Superior temporal gyrus (tissue), 1 donor: ENCODE data around the gene PITPNM2.

Source experiments
- DNase-seq: peaks from one replicate; pipeline ENCODE4 v3.0.0-alpha.2; 2016; ENCODE audit errors: extremely low spot score

The PITPNM2 gene

DNA sequence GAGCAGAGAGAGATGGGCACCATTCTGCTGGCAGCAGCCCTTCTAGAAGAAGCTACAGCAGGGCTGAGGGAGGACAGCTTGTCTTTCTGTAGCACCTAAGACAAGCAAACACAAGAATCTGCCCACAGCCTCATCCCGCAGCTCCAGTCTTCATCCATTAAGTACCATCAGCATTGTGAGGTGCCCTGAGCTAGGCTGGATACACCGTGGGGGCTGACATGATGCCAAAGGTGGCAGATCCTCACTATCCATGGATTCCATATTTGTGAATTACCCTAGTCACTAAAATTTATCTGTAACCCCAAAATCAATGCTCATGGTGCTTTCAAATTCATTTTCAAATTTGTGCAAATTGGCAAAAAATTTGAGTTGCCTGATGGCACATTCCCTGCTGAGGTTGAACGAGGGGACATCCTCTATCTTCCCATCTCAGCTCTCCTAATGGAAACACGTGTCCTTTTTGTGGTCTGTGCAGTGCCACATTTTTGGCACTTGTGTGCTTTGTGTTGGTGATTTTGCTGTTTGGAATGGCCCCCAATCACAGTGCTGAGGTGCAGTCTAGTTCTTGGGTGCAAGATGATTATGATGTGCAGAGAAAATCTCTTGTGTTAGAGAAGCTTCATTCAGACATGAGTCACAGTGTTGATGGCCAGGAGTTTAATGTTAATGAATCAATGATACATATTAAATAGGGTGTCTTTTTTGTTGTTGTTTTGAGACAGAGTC is 7.0 kb downstream of the PITPNM2 start:
- no peak for DNase-seq

DNA sequence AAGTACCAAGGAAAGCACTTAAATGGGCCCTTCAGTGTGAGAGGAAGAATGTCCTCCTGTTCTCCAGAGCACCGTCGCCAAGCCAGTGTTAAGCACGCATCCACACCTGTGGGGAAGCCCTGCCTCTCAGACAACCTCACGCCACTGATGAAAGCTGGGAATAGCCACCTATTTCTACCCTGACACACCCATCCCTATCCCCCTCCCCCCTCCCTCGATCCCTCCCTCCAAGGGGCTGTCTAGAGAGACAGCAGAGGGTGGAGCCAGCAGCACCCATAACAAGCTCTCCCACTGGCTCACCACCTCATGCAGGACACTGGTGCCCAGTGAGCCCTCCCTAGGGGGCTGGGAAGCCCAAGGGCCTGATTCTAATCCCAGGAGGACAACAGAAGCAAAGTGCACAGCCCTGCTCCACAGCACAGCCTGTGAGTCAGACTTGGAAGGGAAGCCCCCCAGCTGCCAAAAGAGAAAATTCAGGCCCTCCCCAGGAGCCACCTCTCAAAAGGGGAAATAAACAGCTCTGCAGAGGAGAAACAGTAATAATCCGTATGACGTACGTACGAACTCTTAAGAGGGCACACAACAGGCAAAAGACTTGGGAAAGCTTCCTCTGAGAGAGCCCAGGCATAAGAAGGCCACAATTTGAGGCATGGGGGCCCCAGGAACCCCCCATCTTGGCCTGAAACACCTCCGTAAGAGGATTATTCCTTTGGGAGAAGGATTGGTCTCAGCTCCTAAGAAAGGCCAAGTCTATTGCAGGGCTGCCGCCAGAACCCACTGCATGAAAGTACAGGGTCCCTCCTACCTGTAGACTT is 7.8 kb downstream of the PITPNM2 start:
- DNase-seq: no peak

DNA sequence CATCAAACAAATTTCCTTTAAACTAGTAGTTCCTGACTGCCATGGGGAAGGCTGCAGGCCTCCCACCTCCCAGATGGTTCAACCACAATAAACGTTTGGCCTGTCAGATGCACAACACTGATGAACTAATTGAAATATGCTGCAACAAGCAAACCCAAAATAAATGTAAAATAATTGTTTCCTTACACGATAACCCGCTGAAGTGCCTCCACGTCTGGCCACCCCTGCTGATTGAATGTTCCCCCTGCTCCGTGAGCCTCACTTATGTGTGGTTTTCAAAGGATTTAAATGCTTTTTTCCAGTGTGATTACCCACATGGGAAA is 8.4 kb downstream of the PITPNM2 start:
- no peak for DNase-seq

DNA sequence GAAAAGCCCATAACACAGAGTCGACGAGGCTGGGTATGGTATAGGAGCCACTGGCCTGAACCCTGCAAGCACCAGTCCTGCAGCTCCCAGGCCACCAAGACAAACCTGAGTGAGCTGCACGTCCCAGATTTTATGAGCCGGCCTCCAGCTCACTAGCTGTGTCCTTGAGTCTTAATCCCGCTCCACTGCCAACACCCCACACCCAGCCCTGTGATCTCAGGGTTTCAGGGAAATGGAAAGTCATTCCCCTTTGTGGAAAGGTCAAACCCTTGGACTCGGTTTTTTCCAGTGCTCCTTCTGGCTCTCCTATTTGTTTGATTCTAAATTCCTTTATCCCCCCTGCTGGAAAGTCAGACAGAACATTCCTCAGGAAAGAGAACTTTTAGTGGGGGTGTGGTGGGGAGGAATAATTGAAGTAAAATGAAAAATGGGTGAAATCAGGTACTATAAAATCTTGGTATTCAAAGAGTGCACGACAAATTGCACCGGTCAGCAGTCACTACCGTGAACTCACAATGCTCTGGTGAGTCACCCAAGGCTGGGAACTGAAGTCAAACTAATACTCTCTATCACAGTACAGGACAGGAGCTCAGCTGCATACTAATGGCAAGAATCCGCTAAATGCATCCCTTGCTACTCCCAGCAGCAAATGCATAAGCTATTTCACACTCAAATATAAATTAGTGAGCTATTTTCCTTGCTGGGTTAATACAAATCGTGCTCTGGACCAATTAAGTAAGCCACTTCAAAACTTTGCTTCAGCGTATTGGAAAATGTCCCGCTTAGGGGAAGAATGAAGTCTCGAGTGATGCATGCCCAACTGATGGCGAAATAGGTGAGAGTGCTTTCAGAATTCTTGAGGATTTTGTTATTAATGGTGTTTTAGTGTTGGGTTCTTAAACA is 9.0 kb downstream of the PITPNM2 start:
- DNase-seq: no peak

DNA sequence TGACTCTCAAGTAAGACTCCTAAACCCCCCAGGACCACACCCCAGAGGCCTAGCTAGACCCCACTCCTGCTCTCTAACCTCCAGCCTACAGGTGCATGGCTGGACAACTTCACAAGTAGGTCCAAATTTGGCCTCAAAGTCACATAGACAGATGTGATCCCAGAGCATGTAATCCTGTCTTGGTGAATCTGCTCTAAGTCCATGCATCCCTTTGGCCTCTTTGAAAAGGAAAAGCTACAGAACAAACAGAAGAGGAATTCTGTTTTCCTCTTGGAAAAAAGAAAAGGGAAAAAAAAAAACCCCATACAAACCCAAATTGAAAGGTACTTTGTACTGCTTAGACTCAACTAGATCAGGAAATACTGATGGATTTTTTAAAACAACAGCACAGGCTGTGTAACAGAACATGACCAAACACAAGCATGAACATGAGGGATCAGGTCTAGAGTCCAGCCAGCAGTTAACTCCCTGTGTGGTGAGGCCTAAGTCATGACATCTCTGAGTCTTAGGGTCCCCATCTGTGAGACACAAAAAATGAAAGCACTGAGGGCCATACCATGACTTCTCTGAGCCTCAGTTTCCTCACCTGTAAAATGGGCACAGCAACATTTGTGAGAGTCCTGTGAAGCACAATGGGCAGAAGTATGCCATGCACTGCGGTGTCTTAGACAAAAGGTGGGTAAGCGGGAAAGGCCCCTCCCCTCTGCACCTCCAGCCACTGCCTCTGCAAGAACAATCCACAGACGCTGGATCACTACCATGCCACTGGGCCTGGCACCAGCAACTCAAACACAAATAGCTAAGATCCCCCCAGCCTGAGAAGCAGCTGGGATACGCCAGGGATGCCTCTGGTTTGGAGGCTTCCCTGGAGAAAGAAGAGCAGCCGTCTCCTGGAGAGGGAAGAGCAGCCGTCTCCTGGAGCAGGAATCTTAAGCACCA is 9.9 kb downstream of the PITPNM2 start:
- DNase-seq: no peak

DNA sequence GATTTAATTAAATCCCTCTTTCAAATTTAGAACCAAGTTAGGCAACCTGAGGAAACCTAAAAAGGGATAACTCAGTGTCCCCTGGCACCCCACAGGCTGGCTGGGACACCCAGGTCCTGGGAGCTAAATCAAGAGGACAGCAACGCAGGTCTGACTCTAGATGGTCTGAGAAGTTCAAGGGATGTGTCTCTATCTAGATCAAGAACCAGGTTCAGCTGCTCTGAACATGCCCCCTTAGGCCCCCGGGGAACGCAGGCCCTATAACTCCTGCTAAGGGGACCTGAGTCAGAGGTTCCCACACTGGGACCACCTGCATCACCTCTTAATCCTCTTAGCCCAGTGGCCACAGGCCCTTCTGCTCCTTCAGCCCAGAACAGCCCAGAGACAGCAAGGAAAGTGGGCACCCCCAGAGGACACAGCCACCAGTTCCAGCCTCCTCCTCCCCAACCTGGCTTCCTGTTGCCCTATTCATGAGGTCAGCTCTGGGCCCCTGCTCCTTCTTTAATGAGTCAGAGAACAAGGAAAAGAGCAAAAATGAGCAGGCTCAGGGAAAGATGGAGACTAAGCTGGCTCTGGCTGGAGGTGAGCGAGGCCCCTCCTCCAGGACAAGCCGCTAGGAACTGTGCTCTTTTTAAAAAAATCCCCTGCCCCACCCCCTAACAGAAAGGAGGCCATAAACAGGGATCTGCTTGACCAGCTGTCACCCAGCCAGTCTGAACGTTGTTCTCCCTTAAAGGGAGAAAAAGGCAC is 10.8 kb downstream of the PITPNM2 start:
- no peak for DNase-seq

DNA sequence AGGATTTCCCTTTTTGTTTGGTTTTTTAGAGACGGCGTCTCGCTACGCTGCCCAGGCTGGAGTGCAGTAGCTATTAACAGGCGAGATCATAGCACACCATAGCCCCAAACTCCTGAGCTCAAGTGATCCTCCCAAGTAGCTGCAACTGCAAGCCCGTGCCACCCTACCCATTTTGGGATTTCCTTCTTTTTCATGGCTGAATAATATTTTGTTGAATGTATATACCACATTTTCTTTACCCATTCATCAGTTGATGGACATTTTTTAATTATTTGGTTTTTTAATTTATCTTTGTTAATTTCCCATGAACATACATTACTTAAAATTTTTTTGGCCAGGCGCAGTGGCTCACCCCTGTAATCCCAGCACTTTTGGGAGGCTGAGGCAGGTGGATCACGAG is 15.2 kb downstream of the PITPNM2 start:
- no peak for DNase-seq

DNA sequence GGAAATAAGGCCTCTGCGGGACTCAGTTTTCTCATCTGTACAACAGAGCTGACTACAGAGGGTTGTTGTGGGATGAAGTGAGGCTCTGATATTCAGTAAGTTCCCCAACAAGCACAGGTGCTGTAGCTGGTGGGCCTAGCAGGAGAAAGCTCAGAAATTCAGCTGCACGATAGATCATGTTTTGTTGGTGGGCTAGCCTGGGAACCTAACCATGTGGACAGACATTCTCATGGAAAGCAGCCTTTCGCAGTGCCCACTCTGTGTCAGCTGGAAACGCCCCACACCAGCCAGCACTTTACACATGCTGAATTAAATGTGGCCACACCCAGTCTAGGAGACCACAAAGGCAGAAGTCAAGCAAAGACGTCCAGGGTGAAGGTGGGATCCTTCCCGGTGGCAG is 16.1 kb downstream of the PITPNM2 start:
- DNase-seq: no peak

DNA sequence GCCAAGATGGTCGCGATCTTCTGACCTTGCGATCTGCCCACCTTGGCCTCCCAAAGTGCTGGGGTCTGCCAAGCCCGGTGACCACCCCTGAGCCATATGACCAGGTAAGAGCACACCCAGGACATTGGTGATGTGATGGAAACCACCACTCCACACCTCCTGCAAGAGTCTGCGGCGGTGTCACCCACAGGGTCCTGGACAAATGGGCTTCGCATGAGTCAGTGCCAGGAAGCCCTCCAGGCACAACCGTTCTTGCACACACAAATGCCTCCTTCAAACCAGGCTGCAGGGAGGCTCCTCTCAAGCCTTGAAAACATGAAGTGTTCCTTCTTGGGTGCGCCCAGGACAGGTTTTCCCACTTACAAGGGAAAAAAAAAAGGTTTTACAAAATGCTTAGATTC is 16.6 kb downstream of the PITPNM2 start:
- no peak for DNase-seq

DNA sequence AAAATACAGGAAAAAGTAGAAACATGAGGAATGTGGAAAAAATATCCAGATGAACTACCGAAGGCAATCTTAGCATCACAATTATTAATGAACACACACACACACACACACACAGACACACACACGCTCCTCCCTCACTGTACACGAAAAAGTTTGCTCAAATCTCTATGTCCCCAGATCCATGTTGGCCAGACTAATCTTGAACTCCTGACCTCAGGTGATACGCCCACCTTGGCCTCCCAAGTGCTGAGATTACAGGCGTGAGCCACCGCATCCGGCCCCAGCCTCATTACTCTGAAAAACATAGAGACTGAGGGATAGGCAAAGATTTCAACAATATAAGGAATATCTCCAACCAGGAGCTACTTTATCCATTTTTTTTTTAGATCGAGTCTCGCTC is 17.2 kb downstream of the PITPNM2 start:
- DNase-seq: no peak

DNA sequence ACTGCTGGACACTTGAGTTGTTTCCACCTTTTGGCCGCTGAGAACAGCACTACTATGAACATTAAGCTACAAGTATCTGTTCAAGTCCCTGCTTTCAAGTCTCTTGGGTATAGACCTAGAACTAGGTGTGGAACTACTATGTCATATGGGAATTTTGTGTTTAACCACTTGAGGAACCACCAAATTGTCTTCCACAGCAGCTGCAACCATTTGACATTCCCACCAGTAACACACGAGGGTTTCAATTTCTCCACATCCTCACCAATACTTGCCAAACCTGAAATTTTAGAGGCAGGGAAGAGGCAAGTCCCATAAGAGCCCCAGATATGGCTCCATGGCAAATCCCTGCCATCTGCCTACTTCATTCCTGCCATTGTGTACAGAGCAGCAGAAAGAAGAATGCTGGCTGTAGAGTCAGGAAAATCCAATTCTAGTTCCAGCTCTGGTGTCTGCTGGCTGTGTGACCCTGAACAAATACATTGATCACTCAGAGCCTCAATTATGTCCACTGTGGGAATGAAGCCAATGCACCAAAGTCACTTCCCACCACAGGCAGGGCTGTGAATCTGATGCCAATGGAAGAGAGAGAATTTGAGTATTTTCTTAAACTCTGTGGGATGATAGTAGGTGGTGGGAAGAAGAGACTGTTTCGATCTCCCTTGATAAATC is 17.8 kb downstream of the PITPNM2 start:
- no peak for DNase-seq

DNA sequence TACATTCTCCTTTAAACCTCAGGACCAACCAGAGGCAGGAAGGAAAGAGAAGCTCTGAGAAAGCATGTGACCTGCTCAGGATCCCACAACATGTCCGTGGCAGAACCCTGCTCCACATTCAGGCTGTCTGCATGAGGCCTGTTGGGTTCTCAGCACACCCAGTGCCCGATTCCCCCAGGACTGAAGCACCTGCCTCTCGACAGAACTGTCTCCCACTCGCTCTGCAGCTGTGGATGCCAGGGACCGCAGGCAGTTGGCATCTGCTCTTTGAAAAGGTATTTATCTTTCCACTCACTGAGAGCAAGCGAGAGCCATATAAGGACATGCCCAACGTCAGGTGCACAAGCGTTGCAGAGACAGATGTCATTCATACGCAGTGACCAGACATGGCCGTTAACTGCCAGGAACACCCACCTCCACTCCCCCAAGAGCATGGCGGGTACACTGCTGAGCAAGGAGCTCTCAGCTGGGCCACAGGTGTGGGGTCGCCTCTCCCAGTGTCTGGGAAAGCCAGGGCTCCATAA is 18.9 kb downstream of the PITPNM2 start:
- DNase-seq: no peak

DNA sequence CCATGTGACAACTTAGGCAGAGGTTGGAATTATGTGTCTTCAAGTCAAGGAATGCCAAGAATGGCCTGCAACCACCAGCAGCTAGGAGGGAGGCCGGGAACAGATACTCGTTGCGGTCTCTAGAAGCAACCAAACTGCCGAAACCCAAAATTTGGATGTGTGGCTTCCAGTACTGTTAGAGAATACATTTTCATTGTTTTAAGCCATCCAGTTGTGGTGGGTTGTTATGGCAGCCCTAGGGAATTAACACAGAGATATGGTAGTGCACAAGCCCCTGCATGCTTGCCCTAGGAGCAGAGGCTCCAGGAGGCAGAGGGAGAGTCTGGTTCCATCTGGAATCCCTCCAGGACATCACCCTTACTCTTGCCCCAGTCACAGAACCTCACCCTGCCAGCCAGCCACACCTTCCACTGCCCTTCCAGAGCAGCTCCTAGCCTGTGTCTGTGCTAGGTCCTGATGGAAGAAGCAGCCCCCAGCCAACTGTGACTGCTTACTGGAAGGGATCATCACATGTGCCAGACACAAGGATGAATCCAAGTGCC is 19.5 kb downstream of the PITPNM2 start:
- DNase-seq: no peak

DNA sequence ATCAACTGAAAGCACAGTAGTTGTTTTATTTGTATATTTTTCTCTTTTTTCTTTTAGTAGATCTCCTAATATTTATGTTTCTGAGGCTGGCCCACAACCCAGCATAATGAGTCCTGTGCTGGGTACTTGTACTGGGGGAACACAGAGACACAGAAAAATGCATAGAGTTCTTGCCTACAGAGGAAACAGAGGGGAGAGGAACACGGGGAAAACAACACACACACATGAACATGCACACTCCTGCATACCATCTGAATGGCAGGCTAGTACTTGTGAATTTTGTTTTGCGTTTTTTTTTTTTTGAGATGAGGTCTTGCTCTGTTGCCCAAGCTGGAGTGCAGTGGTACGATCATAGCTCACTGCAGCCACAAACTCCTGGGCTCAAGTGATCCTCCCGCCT is 21.3 kb downstream of the PITPNM2 start:
- no peak for DNase-seq

DNA sequence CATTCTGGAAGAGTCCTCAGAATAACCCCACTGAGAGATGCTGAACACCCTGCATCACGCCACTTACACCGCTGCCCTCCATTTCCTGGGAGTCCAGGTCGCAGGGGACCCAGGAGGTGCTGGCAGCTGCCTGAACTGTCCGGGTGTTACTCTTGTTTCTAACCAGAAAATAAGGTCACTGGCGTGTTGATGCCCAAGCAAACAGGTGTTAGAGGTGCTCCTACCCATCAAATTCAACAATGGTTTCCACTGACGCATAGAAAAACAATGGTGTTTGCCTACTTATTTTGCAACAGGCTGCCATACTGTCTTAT is 23.8 kb downstream of the PITPNM2 start:
- no peak for DNase-seq

DNA sequence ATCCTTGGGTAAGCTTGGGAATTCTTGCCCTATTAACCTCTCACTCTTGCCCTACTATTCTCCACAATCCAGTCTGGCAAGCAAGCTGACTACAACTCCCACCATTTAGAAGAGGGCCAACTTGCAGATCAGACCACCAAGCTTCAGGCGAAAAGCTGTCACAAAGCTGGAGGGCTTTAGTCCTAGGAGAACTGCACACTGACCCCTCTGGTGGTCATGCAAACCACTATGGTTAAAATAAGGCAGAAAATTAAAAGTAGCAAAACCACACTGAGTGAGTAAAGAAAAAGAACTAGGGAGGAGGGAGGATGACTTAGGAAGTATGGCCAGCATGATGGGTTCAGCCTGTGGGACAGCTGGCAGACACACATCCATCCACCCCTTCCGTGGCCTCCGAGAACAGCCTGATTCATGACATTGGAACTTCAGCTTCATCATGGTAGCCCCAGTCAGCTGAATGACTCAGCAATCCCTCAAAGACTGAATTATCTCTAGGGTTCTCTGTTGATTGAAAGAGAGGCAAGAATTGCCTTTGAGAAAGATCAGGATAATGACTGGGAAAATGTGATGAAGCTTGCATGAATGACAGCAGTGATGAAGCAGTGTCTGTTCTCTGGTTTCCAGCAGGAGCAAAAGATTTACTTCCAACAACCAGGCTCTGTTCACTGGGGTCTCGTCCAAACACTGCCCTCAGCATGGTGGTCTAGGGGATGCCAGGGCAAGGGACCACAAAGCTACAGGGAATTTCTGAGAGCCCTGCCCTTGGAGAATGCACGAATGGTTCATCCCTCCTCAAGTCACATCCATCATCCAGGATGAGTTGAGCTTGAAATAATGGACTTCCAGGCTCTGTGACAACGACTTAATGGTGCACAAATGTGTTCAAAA is 24.4 kb downstream of the PITPNM2 start:
- no peak for DNase-seq

DNA sequence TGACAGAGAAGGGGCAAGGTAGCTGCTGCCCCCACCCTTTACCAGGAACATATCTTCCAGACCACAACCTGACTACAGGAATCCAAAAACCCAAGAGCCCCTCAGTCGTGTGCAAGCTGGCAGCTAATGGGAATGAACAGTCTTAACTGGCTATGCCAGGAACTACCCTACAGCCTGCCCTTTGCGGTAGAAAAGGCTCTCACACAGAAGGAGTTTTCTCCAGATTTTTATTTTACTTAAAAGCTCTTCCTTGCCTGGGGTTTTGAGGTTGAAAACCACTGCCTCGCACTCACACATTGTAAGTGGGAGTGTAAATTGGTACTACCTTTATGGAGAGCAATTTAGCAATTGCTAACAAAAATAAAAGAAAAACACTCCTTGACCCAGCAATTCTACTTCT is 28.3 kb downstream of the PITPNM2 start:
- no peak for DNase-seq

DNA sequence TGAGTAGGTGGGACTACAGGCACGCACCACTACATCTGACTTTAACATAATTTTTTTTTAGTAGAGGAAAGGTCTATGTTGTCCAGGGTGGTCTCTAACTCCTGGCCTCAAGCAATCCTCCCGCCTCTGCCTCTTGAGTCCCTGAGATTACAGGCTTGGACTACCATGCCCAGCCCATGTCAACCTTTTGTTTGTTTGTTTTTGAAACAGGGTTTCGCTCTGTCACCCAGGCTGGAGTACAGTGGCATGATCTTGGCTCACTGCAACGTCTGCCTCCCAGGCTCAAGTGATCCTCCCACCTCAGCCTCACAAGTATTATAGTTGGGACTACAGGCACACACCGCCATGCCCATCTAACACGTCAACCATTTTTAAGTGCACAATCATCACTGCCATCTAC is 29.2 kb downstream of the PITPNM2 start:
- DNase-seq: no peak
